Endothelial cell of hepatic sinusoid (primary cell): Measurements from ENCODE around the gene ADCY7.

Experiments
- in situ Hi-C: cut with HindIII; loops from 2 replicates; pipeline ENCODE4 v1.10.0; 2017; ENCODE audit warnings: low sequenced_read_pairs

Gene ADCY7

DNA sequence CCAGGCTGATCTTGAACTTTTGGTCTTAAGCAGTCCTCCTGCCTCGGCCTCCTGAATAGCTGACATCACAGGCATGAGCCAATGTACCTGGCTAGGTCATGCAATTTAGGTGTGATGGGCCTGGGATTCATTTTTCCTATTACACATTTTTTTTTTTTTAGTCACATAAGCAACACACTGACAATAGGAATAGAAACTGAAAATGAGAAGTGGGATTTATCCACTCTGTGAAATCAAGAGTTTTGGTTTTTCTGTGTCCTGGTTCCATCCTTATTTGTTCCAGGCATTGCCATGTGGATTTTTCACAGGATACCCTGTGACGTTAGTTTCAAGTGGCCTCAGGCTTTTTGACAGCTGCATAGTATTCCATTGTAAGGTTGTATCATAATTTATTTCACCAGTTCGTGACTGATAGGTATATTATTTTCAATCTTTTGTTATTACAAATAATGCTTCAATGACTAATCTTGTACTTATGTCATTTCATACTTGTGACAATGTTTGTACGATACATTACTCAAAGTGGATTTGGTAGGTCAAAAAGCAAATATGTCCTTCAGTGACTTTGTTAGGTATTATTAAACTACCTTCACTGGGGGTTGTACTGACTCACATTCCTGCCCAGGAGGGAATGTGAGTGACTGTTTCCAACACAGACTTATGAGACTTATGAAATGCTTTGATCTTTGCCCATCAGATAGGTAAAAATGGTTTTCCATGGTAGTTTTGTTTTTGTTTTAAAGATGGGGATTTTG, 10.6 kb downstream of the ADCY7 start:
- in situ Hi-C loops, result no loop called here

DNA sequence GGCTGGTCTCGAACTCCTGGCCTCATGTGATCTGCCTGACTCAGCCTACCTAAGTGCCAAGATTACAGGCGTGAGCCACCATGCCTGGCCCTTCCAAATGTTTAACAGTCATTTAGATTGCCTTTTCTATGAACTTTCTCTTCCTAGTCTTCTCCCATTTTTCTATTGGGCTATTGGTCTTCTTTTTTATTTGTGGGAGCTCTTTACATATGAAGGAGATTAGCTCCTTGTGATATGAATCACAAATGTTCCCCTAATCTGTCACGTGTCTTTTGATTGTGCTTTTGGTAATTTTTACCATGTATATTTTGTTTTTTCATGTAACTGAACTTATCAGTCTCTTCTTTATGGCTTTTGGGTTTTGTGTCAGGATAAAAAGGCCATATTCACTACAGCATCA, 11.9 kb downstream of the ADCY7 start:
- in situ Hi-C loops, result no loop called here

DNA sequence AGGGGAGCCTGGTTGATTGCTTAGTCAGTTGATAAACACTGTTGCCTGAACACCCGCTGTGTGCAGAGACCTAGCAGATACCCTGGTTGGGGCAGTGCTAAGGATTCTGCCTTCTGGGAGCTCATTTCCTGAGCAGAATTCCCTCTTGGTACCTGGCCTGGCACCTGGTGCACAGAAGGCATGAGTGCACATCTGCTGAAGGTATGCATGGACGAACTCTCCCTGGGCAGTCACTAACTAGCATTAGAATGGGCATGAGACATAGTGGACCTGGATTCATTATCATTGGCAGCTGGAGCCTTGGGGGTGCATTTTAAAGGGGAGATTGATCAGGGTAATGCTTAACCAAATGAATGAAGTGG, 13.1 kb downstream of the ADCY7 start:
- in situ Hi-C loops, result no loop called here

GRCh38 chr16:50280932-50281331, 14.6 kb downstream of the ADCY7 start:
- in situ Hi-C loops, result no loop called here

- in situ Hi-C loops, result no loop called here
These were observed 15.1 kb downstream of the ADCY7 start for GRCh38 chr16:50281391-50282009.

- in situ Hi-C loops, result no loop called here
These were observed 15.7 kb downstream of the ADCY7 start for GRCh38 chr16:50282010-50282538.

- in situ Hi-C loops, result no loop called here
These were observed 16.7 kb downstream of the ADCY7 start for GRCh38 chr16:50282955-50283631.

GRCh38 chr16:50284131-50284911, 18.0 kb downstream of the ADCY7 start:
- in situ Hi-C loops, result no loop called here

DNA sequence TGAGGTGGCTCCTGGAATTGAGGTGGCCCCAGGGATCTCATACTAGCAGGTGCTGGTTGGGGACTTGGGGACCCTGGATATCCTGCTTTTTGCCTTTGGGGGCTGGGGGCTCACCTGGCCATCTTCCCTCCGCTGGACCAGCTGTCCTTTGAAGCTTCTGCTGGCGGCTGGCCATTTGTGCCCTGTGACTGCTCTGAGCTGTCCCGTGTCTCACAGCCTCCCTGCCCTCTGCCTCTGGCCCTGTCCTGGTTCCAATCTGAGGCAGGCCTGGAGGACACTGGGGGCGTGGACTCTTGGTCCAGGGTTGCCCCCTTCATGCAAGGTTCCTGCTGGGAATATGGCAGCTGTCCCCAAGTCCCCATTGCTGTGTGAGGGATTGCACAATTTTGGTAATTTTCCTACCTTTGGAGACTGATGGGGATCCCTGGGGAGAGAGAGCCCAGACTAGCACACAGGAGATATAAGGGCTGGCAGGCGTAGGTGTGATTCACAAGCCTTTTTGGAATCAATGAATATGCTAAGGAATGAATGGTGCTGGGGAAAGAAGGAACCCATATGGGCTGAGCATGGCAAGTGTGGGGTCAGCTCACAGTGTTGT, 19.2 kb downstream of the ADCY7 start:
- in situ Hi-C loops, result no loop called here

DNA sequence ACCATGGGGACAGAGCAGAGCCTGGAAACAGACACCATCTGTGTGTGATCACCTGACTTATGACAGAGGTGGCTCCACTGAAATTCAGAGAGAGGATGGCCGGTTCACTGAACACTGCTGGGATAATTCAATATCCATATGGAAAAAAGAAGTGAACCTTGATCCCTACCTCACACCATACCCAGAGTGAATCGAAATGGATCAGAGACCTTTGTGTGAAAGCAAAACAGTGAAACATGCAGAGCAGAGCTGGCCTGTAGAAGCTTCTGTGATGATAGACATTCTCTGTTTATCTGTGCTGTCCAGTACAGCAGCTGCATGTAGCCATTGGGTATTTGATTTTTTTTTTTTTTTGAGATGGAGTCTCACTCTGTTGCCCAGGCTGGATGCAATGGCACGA, 20.3 kb downstream of the ADCY7 start:
- in situ Hi-C loops, result no loop called here

GRCh38 chr16:50288026-50288425, 21.7 kb downstream of the ADCY7 start:
- in situ Hi-C loops, result no loop called here

DNA sequence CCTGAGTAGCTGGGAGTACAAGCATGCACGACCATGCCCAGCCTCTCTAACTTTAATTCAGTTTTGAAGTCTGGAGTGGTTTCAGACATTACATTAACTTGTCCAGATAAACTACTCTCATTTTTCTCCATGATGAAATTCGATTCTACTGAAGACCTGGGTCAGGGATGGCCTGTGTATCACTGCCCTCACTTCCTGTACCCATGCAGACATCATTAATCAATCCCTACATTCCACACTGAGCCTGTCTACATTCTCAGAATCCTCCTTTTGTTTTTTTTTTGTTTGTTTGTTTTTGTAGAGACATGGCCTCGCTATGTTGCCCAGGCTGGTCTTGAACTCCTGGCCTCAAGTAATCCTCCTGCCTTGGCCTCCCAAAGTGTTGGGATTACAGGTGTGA, 22.6 kb downstream of the ADCY7 start:
- in situ Hi-C loops, result no loop called here

DNA sequence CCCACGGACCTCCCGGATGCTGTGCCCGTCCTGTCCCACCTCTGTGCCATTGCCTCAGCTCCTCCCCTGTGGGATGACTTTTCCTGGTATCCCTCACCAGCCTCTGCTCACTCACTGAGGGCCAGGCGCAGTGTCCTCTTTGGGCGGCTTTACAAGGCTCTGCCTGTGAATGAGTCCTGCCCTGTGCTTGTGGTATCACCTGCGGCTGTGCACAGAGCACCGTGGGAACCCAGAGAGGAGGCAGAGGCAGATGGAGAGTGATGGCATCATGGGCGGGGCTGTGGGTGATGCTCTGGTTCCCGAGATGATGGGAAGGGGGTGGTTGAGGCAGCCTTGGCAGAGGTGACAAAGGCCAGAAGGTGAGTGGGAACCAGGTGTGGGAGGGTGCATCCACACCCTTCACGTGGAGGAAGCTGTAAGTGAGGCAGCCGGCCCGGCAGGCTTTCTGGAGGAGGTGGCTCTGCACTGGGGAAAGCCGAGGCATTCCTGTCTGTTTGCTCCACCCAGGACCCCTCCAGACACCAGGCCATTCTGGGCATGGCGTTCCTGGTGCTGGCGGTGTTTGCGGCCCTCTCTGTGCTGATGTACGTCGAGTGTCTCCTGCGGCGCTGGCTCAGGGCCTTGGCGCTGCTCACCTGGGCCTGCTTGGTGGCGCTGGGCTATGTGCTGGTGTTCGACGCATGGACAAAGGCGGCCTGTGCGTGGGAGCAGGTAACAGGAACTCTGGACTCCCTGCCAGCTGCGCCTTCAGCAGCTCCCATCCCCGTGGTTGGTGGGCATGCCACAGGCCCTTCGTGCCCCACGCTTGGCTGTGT, 23.8 kb downstream of the ADCY7 start:
- in situ Hi-C loops, result no loop called here

DNA sequence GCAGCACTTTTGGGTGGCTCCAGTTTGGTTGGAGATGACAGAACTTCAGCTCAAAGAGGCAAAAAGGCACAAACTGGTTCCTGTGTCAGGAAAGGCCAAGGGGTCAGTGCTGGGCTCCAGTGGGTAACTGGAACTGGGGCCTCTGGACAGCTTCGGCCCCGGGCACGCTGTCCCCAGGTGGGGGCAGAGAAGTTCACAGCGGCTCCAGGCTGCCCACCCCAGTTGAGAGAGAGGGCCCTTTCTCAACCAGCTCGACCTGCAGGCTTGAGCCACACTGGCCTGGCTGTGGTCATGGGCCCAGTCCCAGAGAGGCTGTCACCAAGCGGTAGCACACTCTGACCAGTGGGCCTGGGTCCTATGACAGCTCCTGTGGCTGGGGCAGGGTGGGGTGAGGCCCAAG, 24.5 kb downstream of the ADCY7 start:
- in situ Hi-C loops, result no loop called here

DNA sequence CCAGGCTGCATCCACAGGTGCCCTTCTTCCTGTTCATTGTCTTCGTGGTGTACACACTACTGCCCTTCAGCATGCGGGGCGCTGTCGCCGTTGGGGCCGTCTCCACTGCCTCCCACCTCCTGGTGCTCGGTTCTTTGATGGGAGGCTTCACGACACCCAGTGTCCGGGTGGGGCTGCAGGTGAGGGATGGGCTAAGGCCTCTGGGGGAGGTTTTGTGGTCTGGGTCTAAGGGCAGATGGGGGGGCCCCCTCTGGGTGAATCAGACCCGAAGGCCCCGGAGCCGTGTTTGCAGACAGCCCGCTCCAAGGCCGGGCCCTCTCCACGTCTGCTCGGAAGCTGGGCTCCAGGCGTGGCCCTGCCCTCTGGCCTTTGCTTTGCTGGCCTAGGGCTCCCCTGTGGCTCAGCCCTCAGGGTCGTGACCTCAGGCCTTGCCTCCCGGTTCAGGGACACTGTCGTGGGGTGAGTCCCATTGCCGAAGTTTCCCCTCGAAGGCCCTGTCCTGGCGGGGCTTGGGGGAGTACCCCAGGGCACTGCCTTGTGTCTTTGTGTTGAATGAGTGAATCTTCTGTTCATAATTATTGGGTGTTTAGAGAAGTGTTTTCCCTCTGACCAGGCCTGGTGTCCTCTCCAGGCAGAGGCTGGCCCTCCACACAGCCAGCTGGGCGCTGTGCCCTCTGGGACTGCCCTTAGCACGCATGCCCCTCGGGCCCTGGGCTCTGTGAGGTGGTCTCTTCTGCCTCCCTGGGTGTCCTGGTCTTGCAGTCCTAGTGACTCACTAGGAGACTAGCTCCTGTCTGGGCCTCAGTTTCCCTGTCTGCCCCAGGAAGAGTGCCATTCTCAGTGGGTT, 25.6 kb downstream of the ADCY7 start:
- in situ Hi-C loops, result no loop called here

- in situ Hi-C loops, result no loop called here
These were observed 26.2 kb downstream of the ADCY7 start for GRCh38 chr16:50292566-50292948.

DNA sequence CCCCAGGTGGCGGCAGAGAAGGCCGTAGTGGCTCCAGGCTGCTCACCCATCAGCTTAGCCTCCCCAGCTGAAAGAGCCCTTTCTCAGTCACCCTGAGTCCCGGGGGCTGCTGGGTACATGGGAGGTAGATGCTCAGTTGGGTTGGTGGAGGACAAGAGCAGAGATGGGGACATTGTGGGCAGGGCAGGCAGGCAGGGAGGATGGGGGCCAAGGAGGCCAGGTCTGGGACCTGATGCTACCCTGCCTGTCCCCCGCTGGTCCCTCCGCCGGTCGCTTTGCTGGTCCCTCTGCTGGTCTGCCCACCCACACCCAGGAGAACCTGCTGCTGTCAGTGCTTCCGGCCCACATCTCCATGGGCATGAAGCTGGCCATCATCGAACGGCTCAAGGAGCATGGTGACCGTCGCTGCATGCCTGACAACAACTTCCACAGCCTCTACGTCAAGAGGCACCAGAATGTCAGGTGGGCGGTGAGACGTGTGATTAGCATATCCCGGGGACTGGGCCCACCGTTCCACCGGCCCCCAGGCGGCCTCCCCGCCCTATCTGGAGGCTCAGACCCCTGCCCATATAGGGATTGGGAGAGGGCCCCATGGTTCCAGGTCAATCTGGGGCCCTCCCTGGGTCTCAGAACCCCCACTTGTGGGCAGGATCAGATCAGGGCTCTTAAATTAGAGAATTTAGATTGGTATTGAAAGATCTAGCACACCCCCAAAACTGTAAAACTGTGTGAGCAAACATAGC, 26.9 kb downstream of the ADCY7 start:
- in situ Hi-C loops, result no loop called here
